SU-DHL-6 (cell line): ENCODE data around the gene ITPK1.

Source experiments
- EZH2phosphoT487 ChIP-seq: fragments of 200-600 bp; sonication (generic), shearing (Covaris generic); conservative IDR thresholded peaks from 2 replicates; pipeline ENCODE4 v1.6.1; 2018; ENCODE audit warnings: mild to moderate bottlenecking, antibody characterized with exemption, low read length, moderate library complexity, mixed read lengths
- TF ChIP-seq, protein P1 (sequence below): fragments of 200-600 bp; sonication (generic); IDR thresholded peaks from one replicate; pipeline ENCODE4 v1.5.1; 2017; ENCODE audit warnings: antibody characterized with exemption, mild to moderate bottlenecking, low read length, moderate library complexity; ENCODE audit not compliant: insufficient read depth, poor library complexity, severe bottlenecking

DNA sequence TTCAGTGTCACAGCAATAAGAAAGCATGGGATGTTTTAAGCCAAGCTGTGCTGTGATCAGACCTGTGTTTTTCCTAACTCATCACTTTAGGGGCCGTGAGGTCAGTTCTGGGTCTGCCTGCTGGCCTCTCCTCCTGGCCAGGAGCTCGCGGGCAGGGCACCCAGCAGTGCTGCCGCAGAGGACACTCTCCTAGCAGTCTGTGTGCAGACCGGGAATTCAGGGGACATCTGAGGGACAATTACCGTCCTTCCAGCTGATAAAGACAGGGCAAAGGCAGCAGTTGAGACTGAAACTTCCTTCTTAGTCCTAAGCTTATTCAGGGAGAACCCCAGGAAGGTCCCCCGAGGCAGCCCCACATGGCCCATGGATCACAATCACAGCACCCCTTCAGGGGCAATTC, 103.2 kb downstream of the ITPK1 start:
- no peak for TF ChIP-seq EZH2phosphoT487
- TF ChIP-seq, protein P1, sequence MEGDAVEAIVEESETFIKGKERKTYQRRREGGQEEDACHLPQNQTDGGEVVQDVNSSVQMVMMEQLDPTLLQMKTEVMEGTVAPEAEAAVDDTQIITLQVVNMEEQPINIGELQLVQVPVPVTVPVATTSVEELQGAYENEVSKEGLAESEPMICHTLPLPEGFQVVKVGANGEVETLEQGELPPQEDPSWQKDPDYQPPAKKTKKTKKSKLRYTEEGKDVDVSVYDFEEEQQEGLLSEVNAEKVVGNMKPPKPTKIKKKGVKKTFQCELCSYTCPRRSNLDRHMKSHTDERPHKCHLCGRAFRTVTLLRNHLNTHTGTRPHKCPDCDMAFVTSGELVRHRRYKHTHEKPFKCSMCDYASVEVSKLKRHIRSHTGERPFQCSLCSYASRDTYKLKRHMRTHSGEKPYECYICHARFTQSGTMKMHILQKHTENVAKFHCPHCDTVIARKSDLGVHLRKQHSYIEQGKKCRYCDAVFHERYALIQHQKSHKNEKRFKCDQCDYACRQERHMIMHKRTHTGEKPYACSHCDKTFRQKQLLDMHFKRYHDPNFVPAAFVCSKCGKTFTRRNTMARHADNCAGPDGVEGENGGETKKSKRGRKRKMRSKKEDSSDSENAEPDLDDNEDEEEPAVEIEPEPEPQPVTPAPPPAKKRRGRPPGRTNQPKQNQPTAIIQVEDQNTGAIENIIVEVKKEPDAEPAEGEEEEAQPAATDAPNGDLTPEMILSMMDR: no peak
